SK-N-SH (cell line): ENCODE results near the gene CENPV. TPM values are rescaled to one million over a fixed set of nuclear protein-coding genes. Genes with fewer than 3 reads are reported as not detected.

Source experiments
- CTCF ChIA-PET: fragments of 300-600, 350-600 bp; formaldehyde crosslinking; extraction: SDS; loops from one replicate; lab custom pipeline; 2021; lab: Yijun Ruan, JAX
- POLR2A ChIA-PET: fragments of 350-600 bp; sonication (Branson Sonifier 250); formaldehyde crosslinking; extraction: SDS; loops from one replicate; lab custom pipeline; 2020; ENCODE audit warnings: antibody characterized with exemption, inconsistent platforms; lab: Yijun Ruan, JAX
- DNase-seq: peaks from one replicate; pipeline ENCODE4 v3.0.0; 2012
- H2AFZ ChIP-seq: fragments of 200-600 bp; sonication (generic); 2 replicates; pipeline ENCODE4 v1.8.1; 2016; ENCODE audit warnings: antibody characterized with exemption, mild to moderate bottlenecking, low read depth
- H3F3A ChIP-seq: fragments of 200-600 bp; sonication (generic); replicated peaks from 2 replicates; pipeline ENCODE3; 2016; ENCODE audit warnings: antibody characterized with exemption, mild to moderate bottlenecking; ENCODE audit not compliant: insufficient read depth
- H3K27ac ChIP-seq, 2 experiments: fragments of 200-500 bp in 1 of 2; fragments of 200-600 bp in 1 of 2; sonication (Bioruptor generic) in 1 of 2; sonication (generic), shearing (Covaris generic) in 1 of 2; 2 replicates each; pipeline versions ENCODE4 v1.5.1 to v1.6.1; 2014 to 2016; ENCODE audit warnings: low read depth in 2 of 2, inconsistent platforms in 1 of 2, low read length in 1 of 2, mild to moderate bottlenecking in 1 of 2, mixed read lengths in 1 of 2
- H3K27me3 ChIP-seq: fragments of 200-600 bp; sonication (generic), shearing (Covaris generic); 2 replicates; pipeline ENCODE4 v1.6.1; 2016; ENCODE audit warnings: mixed run types; ENCODE audit not compliant: insufficient read depth
- H3K36me3 ChIP-seq, 2 experiments: fragments of 200-500 bp in 1 of 2; fragments of 200-600 bp in 1 of 2; sonication (Bioruptor generic) in 1 of 2; sonication (generic) in 1 of 2; replicated peaks in 1 of 2; 2 replicates each; pipeline versions ENCODE3 to v1.5.1; 2014 to 2016; ENCODE audit warnings: low read length in 1 of 2, mild to moderate bottlenecking in 1 of 2; ENCODE audit not compliant: insufficient read depth in 2 of 2, control insufficient read depth in 1 of 2
- H3K4me1 ChIP-seq, 2 experiments: fragments of 200-500 bp in 1 of 2; fragments of 200-600 bp in 1 of 2; sonication (Bioruptor generic) in 1 of 2; sonication (generic), shearing (Covaris generic) in 1 of 2; 2 replicates each; pipeline versions ENCODE4 v1.5.1 to v1.6.1; 2014 to 2016; ENCODE audit warnings: low read depth in 1 of 2, low read length in 1 of 2, mixed run types in 1 of 2; ENCODE audit not compliant: insufficient read depth in 2 of 2, control insufficient read depth in 1 of 2
- H3K4me2 ChIP-seq: fragments of 200-600 bp; sonication (generic), shearing (Covaris generic); 2 replicates; pipeline ENCODE4 v1.6.1; 2017; ENCODE audit warnings: mixed run types
- H3K4me3 ChIP-seq, 2 experiments: fragments of 200-500 bp in 1 of 2; fragments of 200-600 bp in 1 of 2; sonication (Bioruptor generic) in 1 of 2; sonication (generic), shearing (Covaris generic) in 1 of 2; 2 replicates each; pipeline versions ENCODE4 v1.5.1 to v1.8.1; 2014 to 2016; ENCODE audit warnings: low read depth in 2 of 2, inconsistent platforms in 1 of 2, low read length in 1 of 2, mild to moderate bottlenecking in 1 of 2, mixed read lengths in 1 of 2, moderate library complexity in 1 of 2
- H3K79me2 ChIP-seq: fragments of 200-600 bp; sonication (generic); 2 replicates; pipeline ENCODE4 v1.8.1; 2017; ENCODE audit warnings: mild to moderate bottlenecking; ENCODE audit not compliant: insufficient read depth
- H3K9ac ChIP-seq: fragments of 200-600 bp; sonication (generic); 2 replicates; pipeline ENCODE4 v1.6.1; 2017; ENCODE audit warnings: mixed run types
- H3K9me2 ChIP-seq: fragments of 200-600 bp; sonication (generic); 2 replicates; pipeline ENCODE4 v1.6.1; 2017; ENCODE audit warnings: mixed run types
- H3K9me3 ChIP-seq: fragments of 200-600 bp; sonication (generic); 2 replicates; pipeline ENCODE4 v1.6.1; 2017; ENCODE audit warnings: mixed run types, mild to moderate bottlenecking, moderate library complexity
- H4K20me1 ChIP-seq: fragments of 200-600 bp; sonication (generic); 2 replicates; pipeline ENCODE4 v1.6.1; 2017; ENCODE audit warnings: mild to moderate bottlenecking, mixed run types; ENCODE audit not compliant: insufficient read depth
- CHD2 ChIP-seq: fragments of 150-350 bp; IDR thresholded peaks from 2 replicates; pipeline ENCODE4 v1.6.1; 2018; ENCODE audit warnings: low read length; ENCODE audit not compliant: partially characterized antibody
- CTCF ChIP-seq: fragments of 200-600 bp; sonication (generic); IDR thresholded peaks from 2 replicates; pipeline ENCODE4 v1.6.1; 2017; ENCODE audit warnings: antibody characterized with exemption, mild to moderate bottlenecking, moderate library complexity
- EZH2phosphoT487 ChIP-seq: fragments of 200-600 bp; sonication (generic); IDR thresholded peaks from 2 replicates; pipeline ENCODE4 v1.6.1; 2017; ENCODE audit warnings: low read depth, mixed run types, mild to moderate bottlenecking, antibody characterized with exemption, moderate library complexity, borderline replicate concordance
- FOSL2 ChIP-seq: IDR thresholded peaks from 2 replicates; pipeline ENCODE4 v1.4.0; 2012; ENCODE audit warnings: low read depth, mild to moderate bottlenecking, moderate library complexity, borderline replicate concordance
- FOXJ3 ChIP-seq: sonication (generic); formaldehyde crosslinking; IDR thresholded peaks from 2 replicates; pipeline ENCODE4 v1.5.1; 2020; ENCODE audit warnings: mild to moderate bottlenecking, missing genetic modification reagents
- FOXM1 ChIP-seq: IDR thresholded peaks from 2 replicates; pipeline ENCODE4 v1.4.0; 2012; ENCODE audit warnings: low read depth, mild to moderate bottlenecking
- MAX ChIP-seq: IDR thresholded peaks from 2 replicates; pipeline ENCODE4 v1.4.0; 2012; ENCODE audit warnings: low read depth
- NRF1 ChIP-seq: IDR thresholded peaks from 2 replicates; pipeline ENCODE4 v1.6.1; 2012; ENCODE audit warnings: low read depth, mild to moderate bottlenecking, low read length
- PBX3 ChIP-seq: IDR thresholded peaks from 2 replicates; pipeline ENCODE4; 2012
- RAD21 ChIP-seq: IDR thresholded peaks from 2 replicates; pipeline ENCODE4 v1.6.1; 2012; ENCODE audit warnings: mild to moderate bottlenecking, low read length
- RCOR1 ChIP-seq: fragments of 150-350 bp; IDR thresholded peaks from 2 replicates; pipeline ENCODE4 v1.6.1; 2017; ENCODE audit warnings: antibody characterized with exemption, low read length
- SIN3A ChIP-seq: IDR thresholded peaks from 2 replicates; pipeline ENCODE4 v1.6.1; 2012; ENCODE audit warnings: low read depth, mild to moderate bottlenecking, low read length, moderate library complexity, borderline replicate concordance
- TCF12 ChIP-seq: IDR thresholded peaks from 2 replicates; pipeline ENCODE4 v1.4.0; 2012
- ZBTB33 ChIP-seq: IDR thresholded peaks from 2 replicates; pipeline ENCODE4 v1.4.0; 2012; ENCODE audit warnings: low read depth, borderline replicate concordance
- WGBS: methylation state at CpG from one replicate; pipeline ENCODE4 v1.1.6; 2017; ENCODE audit warnings: low lambda C conversion rate; 5-methylcytosine and 5-hydroxymethylcytosine counted together
- polyA plus RNA-seq, 3 experiments: library from polyadenylated mRNA; depleted of rRNA; stranded (reverse); fragments of >200 nt; gene quantifications; 2 replicates each; pipeline ENCODE4 v1.2.3, GENCODE V29; 2012

The CENPV gene
- polyA plus RNA-seq, 1 of the 3 experiments (the other 2 are of a cell fraction): 92.3 TPM

GRCh38 chr17:16352303-16352666 is 984 bp downstream of the CENPV start:
- Histone ChIP-seq H3K27ac (peak overlapping the region; percentile 79 to 80), H3K36me3 (peaks cover 21 to 26% of the 10 kb centered on the region in 2 experiments), H3K9ac (peak overlapping the region; percentile 91), H3F3A (peaks cover 19% of the 10 kb centered on the region), H3K9me3 (no peaks in the 10 kb centered on the region), H3K4me3 (peak overlapping the region; percentile 65 to 84), H4K20me1 (no peaks in the 10 kb centered on the region), H3K79me2 (peaks cover 39% of the 10 kb centered on the region), H3K4me2 (peak overlapping the region; percentile 90), H3K9me2 (no peaks in the 10 kb centered on the region), H3K4me1 (no peaks in the 10 kb centered on the region; a peak in 2 of 4 replicates), H3K27me3 (no peaks in the 10 kb centered on the region), H2AFZ (peak overlapping the region; percentile 93; the same call in 1 of the 2 replicates)
- TF ChIP-seq FOSL2: 0 out of 2 replicates have a peak, but pooled peaks have one; percentile 1
- no peak for TF ChIP-seq RAD21
- TF ChIP-seq FOXJ3 (CRISPR knock-in tag): no peak
- TF ChIP-seq MAX: peak; percentile 7; the same call in 1 of the 2 replicates
- peak; percentile 37; the same call in 1 of the 2 replicates for TF ChIP-seq SIN3A
- no peak for TF ChIP-seq TCF12
- TF ChIP-seq CHD2: peak; percentile 30
- TF ChIP-seq NRF1: no peak
- TF ChIP-seq RCOR1: no peak
- WGBS: 0% methylated on average over 25 of the region's 25 CpGs
- ChIA-PET CTCF (interaction anchor here (0.9 to 8.8 kb wide), 10 partner anchors 8 to 170 kb away, joined by 3 to 94 read pairs (median 3); no protein-coding TSS in a partner anchor), POLR2A (interaction anchor here (1.2 to 2.3 kb wide), 3 partner anchors 12 to 136 kb away, joined by 5 to 22 read pairs (median 13); partner anchors contain the start of genes PIGL and UBB)
- DNase-seq: peak; percentile 79

- Histone ChIP-seq H3K27ac (peak overlapping the region; percentile 79 to 80), H3K4me1 (no peaks in the 10 kb centered on the region; a peak in 2 of 4 replicates), H2AFZ (peak overlapping the region; percentile 93; the same call in 1 of the 2 replicates), H4K20me1 (no peaks in the 10 kb centered on the region), H3K4me2 (peak overlapping the region; percentile 90), H3K27me3 (no peaks in the 10 kb centered on the region), H3K4me3 (peak overlapping the region; percentile 65 to 84), H3K36me3 (peaks cover 21 to 31% of the 10 kb centered on the region in 2 experiments), H3K79me2 (peaks cover 39% of the 10 kb centered on the region), H3F3A (peaks cover 22% of the 10 kb centered on the region), H3K9ac (peak overlapping the region; percentile 91), H3K9me3 (no peaks in the 10 kb centered on the region), H3K9me2 (no peaks in the 10 kb centered on the region)
- ChIA-PET POLR2A (interaction anchor here (1.2 to 2.3 kb wide), 3 partner anchors 13 to 135 kb away, joined by 5 to 22 read pairs (median 13); partner anchors contain the start of genes PIGL and UBB), CTCF (interaction anchor here (0.9 to 8.8 kb wide), 7 partner anchors 13 to 199 kb away, joined by 3 to 94 read pairs (median 3); no protein-coding TSS in a partner anchor)
- TF ChIP-seq ZBTB33: no peak
- peak; percentile 38; the same call in 1 of the 2 replicates for TF ChIP-seq PBX3
- TF ChIP-seq FOXM1: no peak
- TF ChIP-seq RAD21: no peak
- TF ChIP-seq CTCF: 0 out of 2 replicates have a peak, but pooled peaks have one; percentile 10
- no peak for TF ChIP-seq EZH2phosphoT487
- 3% methylated on average over 10 of the region's 10 CpGs for WGBS
- DNase-seq: no peak
These were observed 1.4 kb downstream of the CENPV start for GRCh38 chr17:16351831-16352230.
